Left colon (tissue), 2 donors: ENCODE results near the gene NCCRP1. TPM values are rescaled to one million over a fixed set of nuclear protein-coding genes. Genes with fewer than 3 reads are reported as not detected.
A peak's percentile ranks its signal among the peaks of the same experiment; 100 is the strongest.

Experiments used
- ATAC-seq: fragments of 200-7000 bp; cut with Tn5 transposase; one replicate; pipeline ENCODE4 v1.9.1; 2020; ENCODE audit warnings: mild to moderate bottlenecking, moderate library complexity
- DNase-seq, 2 donors: peaks; one replicate each; pipeline ENCODE4 v3.0.0-alpha.2; 2020
- intact Hi-C, 2 donors: fragments of 100-400 bp; cut with DNase I in 1 of 2; cut with micrococcal nuclease in 1 of 2; formaldehyde crosslinking; loops; one replicate each; pipeline versions ENCODE4 v1.11.2 to v1.14.0; 2022; cut with DNase I, micrococcal nuclease
- total RNA-seq, 2 donors: library from RNA; stranded (reverse); fragmentation: NEBNext Ultra II Directional; extraction: Animal tissue kit (Norgen Biotek cat#: 25700); gene quantifications; one replicate each; pipeline ENCODE4 v1.2.1, GENCODE V29; 2021
- donor health status: DM: no; HTN: no; CAD: no.
- donor health status: DM: yes; HTN: yes; CAD: no.

Gene NCCRP1
- total RNA-seq, 2 donors from 2014 or later = not detected

GRCh38 chr19:39175564-39175963 lies 21.2 kb upstream of the NCCRP1 start:
- DNase-seq (no peak), ATAC-seq (no peak)
- intact Hi-C loops = no loop called here

GRCh38 chr19:39177110-39177699 lies 19.6 kb upstream of the NCCRP1 start:
- no peak for ATAC-seq

GRCh38 chr19:39177736-39178135 lies 19.0 kb upstream of the NCCRP1 start:
- no peak for DNase-seq
- no peak for ATAC-seq
- intact Hi-C loops = no loop called here

More at GRCh38 chr19:39177110-39177699, 19.6 kb upstream of the NCCRP1 start:
- no peak for DNase-seq
- intact Hi-C loops = no loop called here

- intact Hi-C loops = no loop called here
- no peak for ATAC-seq
- DNase-seq = no peak
Measured at GRCh38 chr19:39178296-39179006, 18.3 kb upstream of the NCCRP1 start.

- DNase-seq (no peak), ATAC-seq (peak; percentile 2)
- intact Hi-C loops = no loop called here
Measured at GRCh38 chr19:39179754-39180153, 17.0 kb upstream of the NCCRP1 start.

GRCh38 chr19:39180749-39181148 lies 16.0 kb upstream of the NCCRP1 start:
- ATAC-seq (no peak), DNase-seq (no peak)
- intact Hi-C loops = no loop called here

- intact Hi-C loops = no loop called here
- DNase-seq (no peak), ATAC-seq (peak; percentile 8)
Measured at GRCh38 chr19:39181500-39182173, 15.1 kb upstream of the NCCRP1 start.

GRCh38 chr19:39182174-39182505 lies 14.6 kb upstream of the NCCRP1 start:
- ATAC-seq (no peak), DNase-seq (no peak)
- intact Hi-C loops = no loop called here

- intact Hi-C loops = no loop called here
- no peak for DNase-seq
Measured at GRCh38 chr19:39183104-39183503, 13.7 kb upstream of the NCCRP1 start.

GRCh38 chr19:39186391-39186790 lies 10.4 kb upstream of the NCCRP1 start:
- ATAC-seq = no peak
- intact Hi-C loops = loop anchor here in 1 of 2 donors (5.0 kb wide), 1 partner anchor 64 kb away; no protein-coding TSS in a partner anchor
- DNase-seq = no peak

More at GRCh38 chr19:39183104-39183503, 13.7 kb upstream of the NCCRP1 start:
- no peak for ATAC-seq

GRCh38 chr19:39187552-39187943 lies 9.2 kb upstream of the NCCRP1 start:
- ATAC-seq = peak; percentile 37
- intact Hi-C loops = loop anchor here in 1 of 2 donors (5.0 kb wide), 1 partner anchor 65 kb away; no protein-coding TSS in a partner anchor
- no peak for DNase-seq

GRCh38 chr19:39188960-39189359 lies 7.8 kb upstream of the NCCRP1 start:
- ATAC-seq (no peak), DNase-seq (no peak)
- intact Hi-C loops = loop anchor here in 1 of 2 donors (5.0 kb wide), 1 partner anchor 67 kb away; no protein-coding TSS in a partner anchor

- ATAC-seq (no peak), DNase-seq (no peak)
- intact Hi-C loops = no loop called here
Measured at GRCh38 chr19:39190768-39191167, 6.0 kb upstream of the NCCRP1 start.

- intact Hi-C loops = no loop called here
- no peak for ATAC-seq
- no peak for DNase-seq
Measured at GRCh38 chr19:39192846-39193245, 3.9 kb upstream of the NCCRP1 start.

GRCh38 chr19:39193803-39194202 lies 3.0 kb upstream of the NCCRP1 start:
- DNase-seq = no peak
- intact Hi-C loops = no loop called here
- ATAC-seq = peak; percentile 61

GRCh38 chr19:39194832-39195542 lies 1.8 kb upstream of the NCCRP1 start:
- ATAC-seq (no peak), DNase-seq (no peak)
- intact Hi-C loops = no loop called here

- peak; percentile 42 for ATAC-seq
- DNase-seq = no peak
- intact Hi-C loops = no loop called here
Measured at GRCh38 chr19:39195755-39196154, 1.0 kb upstream of the NCCRP1 start.

- intact Hi-C loops = no loop called here
- no peak for DNase-seq
- ATAC-seq = no peak
Measured at GRCh38 chr19:39196320-39196719, 444 bp upstream of the NCCRP1 start.

- intact Hi-C loops = no loop called here
- ATAC-seq (no peak), DNase-seq (no peak)
Measured at GRCh38 chr19:39197808-39198207, 1.0 kb downstream of the NCCRP1 start.
